Ascending aorta (tissue), 2 donors: ENCODE measurements around the gene GP9. TPM values are rescaled to one million over a fixed set of nuclear protein-coding genes. Genes with fewer than 3 reads are reported as not detected.
"Not testable (repeated sequence)": the region's sequence is repeated elsewhere in the genome, so short reads cannot be mapped to it uniquely, and the experiment has no call there.

Experiments used
- DNase-seq, 2 donors: peaks; one replicate each; pipeline ENCODE4 v3.0.0-alpha.2; 2019; ENCODE audit warnings: low spot score in 2 of 2
- H3K27ac ChIP-seq, 2 donors: fragments of 200-600 bp; sonication (generic); one replicate each; pipeline ENCODE4 v1.5.1; 2016 to 2017; ENCODE audit warnings: mild to moderate bottlenecking in 1 of 2
- H3K27me3 ChIP-seq: fragments of 200-600 bp; sonication (generic); one replicate; pipeline ENCODE4 v1.5.1; 2017
- H3K36me3 ChIP-seq, 2 donors: fragments of 200-600 bp; sonication (generic); one replicate each; pipeline ENCODE4 v1.5.1; 2016
- H3K4me1 ChIP-seq, 2 donors: fragments of 200-600 bp; sonication (generic); one replicate each; pipeline ENCODE4 v1.5.1; 2016 to 2017; ENCODE audit warnings: mild to moderate bottlenecking in 1 of 2
- H3K4me3 ChIP-seq, 2 donors: fragments of 200-600 bp; sonication (generic); one replicate each; pipeline ENCODE4 v1.5.1; 2016 to 2017; ENCODE audit warnings: mild to moderate bottlenecking in 1 of 2
- H3K9me3 ChIP-seq, 2 donors: fragments of 200-600 bp; sonication (generic); one replicate each; pipeline ENCODE4 v1.5.1; 2016
- CTCF ChIP-seq, 3 experiments: fragments of 200-600 bp in 2 of 3; fragments of 450-650 bp in 1 of 3; sonication (generic) in 2 of 3; IDR thresholded peaks; one replicate each; pipeline ENCODE4 v1.5.1; 2016 to 2019; ENCODE audit warnings: antibody characterized with exemption in 3 of 3, mild to moderate bottlenecking in 1 of 3, moderate library complexity in 1 of 3
- intact Hi-C: fragments of 100-400 bp; cut with DNase I; formaldehyde crosslinking; loops from one replicate; pipeline ENCODE4 v1.15.1; 2023
- total RNA-seq: library from RNA; depleted of rRNA; stranded (reverse); fragments of >200 nt; gene quantifications from one replicate; pipeline ENCODE4 v1.1.0, GENCODE V29; 2016

GP9 gene
- total RNA-seq, 1 donor from 2014 or later: not detected

- Histone ChIP-seq H3K36me3 (no peaks in the 10 kb centered on the region), H3K9me3 (no peaks in the 10 kb centered on the region), H3K4me3 (no peak overlapping the region), H3K27me3 (no peaks in the 10 kb centered on the region), H3K27ac (no peak overlapping the region), H3K4me1 (peaks cover 0 to 2% of the 10 kb centered on the region in 2 donors)
- no peak for TF ChIP-seq CTCF (IDR thresholded peaks at IDR 0.05)
- DNase-seq: no peak
- intact Hi-C loops: no loop called here
Observed at GRCh38 chr3:129065720-129066073, 5.1 kb downstream of the GP9 start.

GRCh38 chr3:129067719-129068118, 7.1 kb downstream of the GP9 start:
- H3K4me1 ChIP-seq, H3K27me3 ChIP-seq, H3K9me3 ChIP-seq, DNase-seq, H3K27ac ChIP-seq, H3K36me3 ChIP-seq, intact Hi-C loops: not testable (repeated sequence)
- H3K4me3 ChIP-seq: peak overlapping the region; percentile 42 to 48

- H3K36me3 ChIP-seq: no peaks in the 10 kb centered on the region
- H3K27me3 ChIP-seq: no peaks in the 10 kb centered on the region
- H3K4me3 ChIP-seq: peak overlapping the region; percentile 42 to 48
- intact Hi-C loops: no loop called here
- no peak for TF ChIP-seq CTCF (IDR thresholded peaks at IDR 0.05)
- peaks cover 0 to 2% of the 10 kb centered on the region in 2 donors for H3K4me1 ChIP-seq
- no peak for DNase-seq
- H3K27ac ChIP-seq: no peak overlapping the region
- no peaks in the 10 kb centered on the region for H3K9me3 ChIP-seq
Observed at GRCh38 chr3:129068291-129068886, 7.8 kb downstream of the GP9 start.

GRCh38 chr3:129069313-129070085, 8.9 kb downstream of the GP9 start:
- H3K4me1 ChIP-seq, H3K4me3 ChIP-seq, H3K36me3 ChIP-seq, H3K27me3 ChIP-seq, DNase-seq, intact Hi-C loops, H3K9me3 ChIP-seq, H3K27ac ChIP-seq: not testable (repeated sequence)

- H3K9me3 ChIP-seq: no peaks in the 10 kb centered on the region
- no peak overlapping the region for H3K4me3 ChIP-seq
- no peaks in the 10 kb centered on the region for H3K27me3 ChIP-seq
- H3K36me3 ChIP-seq: no peaks in the 10 kb centered on the region
- H3K27ac ChIP-seq: no peak overlapping the region
- intact Hi-C loops: no loop called here
- H3K4me1 ChIP-seq: peaks cover 0 to 2% of the 10 kb centered on the region in 2 donors
- TF ChIP-seq CTCF (IDR thresholded peaks at IDR 0.05): no peak
- DNase-seq: no peak
Observed at GRCh38 chr3:129070086-129070885, 9.7 kb downstream of the GP9 start.

GRCh38 chr3:129077222-129077621, 16.6 kb downstream of the GP9 start:
- intact Hi-C loops: no loop called here

More at GRCh38 chr3:129077222-129077621, 16.6 kb downstream of the GP9 start:
- no peaks in the 10 kb centered on the region for H3K27me3 ChIP-seq
- no peak overlapping the region for H3K4me3 ChIP-seq
- no peaks in the 10 kb centered on the region for H3K4me1 ChIP-seq
- H3K9me3 ChIP-seq: no peaks in the 10 kb centered on the region
- TF ChIP-seq CTCF (IDR thresholded peaks at IDR 0.05): no peak
- no peak for DNase-seq
- peak overlapping the region in 1 of 2 donors; percentile 41 for H3K27ac ChIP-seq
- no peaks in the 10 kb centered on the region for H3K36me3 ChIP-seq
